ENCODE data around the gene AOAH. TPM values are rescaled to one million over a fixed set of nuclear protein-coding genes. Genes with fewer than 3 reads are reported as not detected.
"Not testable (repeated sequence)": the region's sequence is repeated elsewhere in the genome, so short reads cannot be mapped to it uniquely, and the experiment has no call there.

The AOAH gene
- total and polyA plus RNA-seq, 2 donors (not counting 3 experiments of a cell fraction or from before 2014, with no cell fraction given) = not detected

GRCh38 chr7:36717586-36717985 is 6.7 kb downstream of the AOAH start:
- no peaks in the 10 kb centered on the region for H3K79me2 ChIP-seq (ENCODE audit: control insufficient read depth, insufficient read depth, low read length)
- TF ChIP-seq JUN (IDR thresholded peaks at IDR 0.05; ENCODE audit: borderline replicate concordance, insufficient read depth, insufficient read length, low read depth) = no peak
- TF ChIP-seq POLR2A (IDR thresholded peaks at IDR 0.05; ENCODE audit: low read depth, low read length) = no peak
- TF ChIP-seq MAX (IDR thresholded peaks at IDR 0.05; ENCODE audit: insufficient read depth, insufficient read length) = no peak
- no peak for TF ChIP-seq GATA2 (IDR thresholded peaks at IDR 0.05; ENCODE audit: insufficient read depth, insufficient read length, low read depth, low read length)
- TF ChIP-seq CTCF (IDR thresholded peaks at IDR 0.05; ENCODE audit: extremely low read depth in 1 of 2, insufficient read depth in 1 of 2, low read depth in 1 of 2, low read length in 2 of 2) = no peak
- no peak for TF ChIP-seq EZH2 (IDR thresholded peaks at IDR 0.05; ENCODE audit: borderline replicate concordance, low read depth, low read length, severe bottlenecking)
- TF ChIP-seq FOS (IDR thresholded peaks at IDR 0.05; ENCODE audit: borderline replicate concordance, insufficient read depth, low read length) = no peak
- H3K27me3 ChIP-seq (ENCODE audit: control insufficient read depth in 2 of 2, insufficient read depth in 2 of 2, low read length in 2 of 2) = no peaks in the 10 kb centered on the region
- no peaks in the 10 kb centered on the region for H3K36me3 ChIP-seq (ENCODE audit: control insufficient read depth in 2 of 2, extremely low read depth in 1 of 2, insufficient read depth in 2 of 2, low read length in 2 of 2)
- H3K4me2 ChIP-seq (ENCODE audit: insufficient read depth, low read length) = no peak overlapping the region
- ChIA-PET POLR2A (no interaction called here), CTCF (interaction anchor here (1.4 kb wide), 1 partner anchor 47 kb away, joined by 3 read pairs; no protein-coding TSS in a partner anchor)
- H3K4me3 ChIP-seq (replicated peaks in 1 of 3; ENCODE audit: insufficient read depth in 1 of 3, low read depth in 1 of 3, low read length in 3 of 3) = no peak overlapping the region
- H2AFZ ChIP-seq (ENCODE audit: low read depth, low read length) = no peak overlapping the region
- H3K27ac ChIP-seq (ENCODE audit: insufficient read depth, low read depth, low read length) = no peak overlapping the region
- H3K4me1 ChIP-seq (ENCODE audit: control insufficient read depth, extremely low read depth, insufficient read depth, low read length) = no peaks in the 10 kb centered on the region
- no peaks in the 10 kb centered on the region for H3K9me3 ChIP-seq (replicated peaks; ENCODE audit: control insufficient read depth, insufficient read depth, low read length)
- no peaks in the 10 kb centered on the region for H4K20me1 ChIP-seq (replicated peaks; ENCODE audit: control insufficient read depth, extremely low read depth, insufficient read depth, low read length)
- H3K9me1 ChIP-seq (replicated peaks; ENCODE audit: control insufficient read depth, extremely low read depth, insufficient read depth, low read length) = no peaks in the 10 kb centered on the region
- DNase-seq (ENCODE audit: low read depth, low spot score) = no peak
- no TSS peak for BruUV-seq (replicated peaks)
- no peak overlapping the region for H3K9ac ChIP-seq (replicated peaks; ENCODE audit: extremely low read depth, insufficient read depth, low read length)
- dilution Hi-C loops (cut with MboI; ENCODE audit: extremely low pct_ligation_motif_present, low sequenced_read_pairs) = no loop called here
- no peak for FAIRE-seq
- intact Hi-C loops (cut with micrococcal nuclease) = no loop called here

- H3K9ac ChIP-seq (replicated peaks; ENCODE audit: extremely low read depth, insufficient read depth, low read length); intact Hi-C loops (cut with micrococcal nuclease); H3K9me3 ChIP-seq (replicated peaks; ENCODE audit: control insufficient read depth, insufficient read depth, low read length); H3K9me1 ChIP-seq (replicated peaks; ENCODE audit: control insufficient read depth, extremely low read depth, insufficient read depth, low read length); H3K4me3 ChIP-seq (replicated peaks in 1 of 3; ENCODE audit: insufficient read depth in 1 of 3, low read depth in 1 of 3, low read length in 3 of 3); H4K20me1 ChIP-seq (replicated peaks; ENCODE audit: control insufficient read depth, extremely low read depth, insufficient read depth, low read length); H2AFZ ChIP-seq (ENCODE audit: low read depth, low read length); dilution Hi-C loops (cut with MboI; ENCODE audit: extremely low pct_ligation_motif_present, low sequenced_read_pairs); POLR2A ChIA-PET; H3K27me3 ChIP-seq (ENCODE audit: control insufficient read depth in 2 of 2, insufficient read depth in 2 of 2, low read length in 2 of 2); H3K4me2 ChIP-seq (ENCODE audit: insufficient read depth, low read length); BruUV-seq (replicated peaks); FAIRE-seq; H3K79me2 ChIP-seq (ENCODE audit: control insufficient read depth, insufficient read depth, low read length); H3K36me3 ChIP-seq (ENCODE audit: control insufficient read depth in 2 of 2, extremely low read depth in 1 of 2, insufficient read depth in 2 of 2, low read length in 2 of 2); DNase-seq (ENCODE audit: low read depth, low spot score); H3K4me1 ChIP-seq (ENCODE audit: control insufficient read depth, extremely low read depth, insufficient read depth, low read length); H3K27ac ChIP-seq (ENCODE audit: insufficient read depth, low read depth, low read length): not testable (repeated sequence)
- CTCF ChIA-PET = interaction anchor here (1.4 kb wide), 1 partner anchor 46 kb away, joined by 3 read pairs; no protein-coding TSS in a partner anchor
Observed at GRCh38 chr7:36716802-36717201, 7.5 kb downstream of the AOAH start.

Measured in endothelial cell of umbilical vein (primary cell).